RPMI8226 (cell line): ENCODE data around the gene ITPRIP.

Source experiments
- DNase-seq: peaks from one replicate; pipeline ENCODE4 v3.0.0-alpha.2; 2015

The ITPRIP gene

DNA sequence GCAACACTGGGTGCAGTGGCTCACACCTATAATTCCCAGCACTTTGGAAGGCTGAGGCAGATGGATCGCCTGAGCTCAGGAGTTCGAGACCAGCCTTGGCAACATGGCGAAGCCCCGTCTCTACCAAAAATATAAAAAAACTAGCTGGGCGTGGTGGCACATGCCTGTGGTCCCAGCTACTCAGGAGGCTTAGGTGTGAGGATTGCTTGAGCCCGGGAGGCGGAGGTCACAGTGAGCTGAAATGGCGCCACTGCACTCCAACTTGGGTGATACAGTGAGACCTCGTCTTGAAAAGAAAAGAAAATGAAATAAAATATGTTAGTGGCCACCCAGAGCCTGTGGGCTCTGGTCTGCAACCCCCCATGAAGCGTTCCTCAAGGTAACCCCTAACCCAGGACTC is 13.3 kb downstream of the ITPRIP start:
- no peak for DNase-seq

DNA sequence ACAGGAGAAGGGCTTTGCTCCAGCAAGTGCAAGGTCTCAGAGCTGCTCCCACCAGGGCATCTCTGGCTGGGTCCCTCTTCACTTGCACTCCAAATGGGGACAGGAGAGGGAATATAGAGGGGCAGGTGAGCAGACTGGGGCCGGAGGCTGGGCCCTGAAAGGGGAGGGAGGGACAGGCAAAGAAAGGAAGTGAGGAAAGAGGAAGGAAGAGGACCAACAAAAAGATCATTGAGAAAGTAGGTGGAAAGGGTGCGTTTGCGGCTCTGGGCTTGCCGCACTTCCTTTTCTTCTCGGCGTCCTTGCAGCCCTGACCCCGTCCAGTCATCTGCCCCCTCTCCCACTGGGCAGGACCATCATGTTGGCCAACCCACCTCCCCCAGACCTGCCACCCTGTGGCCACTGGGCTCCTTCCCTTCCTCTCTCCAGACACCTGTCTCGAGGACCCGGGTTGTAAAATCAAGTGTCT is 14.0 kb downstream of the ITPRIP start:
- DNase-seq, result no peak

DNA sequence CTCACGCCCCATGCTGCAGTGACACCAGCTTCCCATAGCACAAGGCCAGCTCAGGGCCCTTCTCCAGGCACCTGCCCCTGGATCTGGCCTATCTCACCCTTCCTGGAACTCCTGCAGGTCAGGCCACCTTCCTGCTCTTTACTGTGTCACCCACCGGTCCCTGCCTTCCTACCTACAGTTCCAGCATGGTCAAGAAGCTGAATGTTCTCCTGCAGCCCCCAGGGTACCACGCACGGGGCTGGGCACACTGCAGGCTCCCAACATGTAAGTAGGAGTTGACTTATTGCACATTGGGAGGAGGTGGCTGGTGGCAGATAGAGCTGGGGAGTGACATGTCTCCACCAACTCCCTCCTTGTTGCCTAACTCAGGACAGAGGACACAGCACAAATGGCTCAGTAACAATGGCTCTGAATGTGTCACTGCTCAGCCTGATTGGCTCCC is 14.5 kb downstream of the ITPRIP start:
- DNase-seq, result no peak

DNA sequence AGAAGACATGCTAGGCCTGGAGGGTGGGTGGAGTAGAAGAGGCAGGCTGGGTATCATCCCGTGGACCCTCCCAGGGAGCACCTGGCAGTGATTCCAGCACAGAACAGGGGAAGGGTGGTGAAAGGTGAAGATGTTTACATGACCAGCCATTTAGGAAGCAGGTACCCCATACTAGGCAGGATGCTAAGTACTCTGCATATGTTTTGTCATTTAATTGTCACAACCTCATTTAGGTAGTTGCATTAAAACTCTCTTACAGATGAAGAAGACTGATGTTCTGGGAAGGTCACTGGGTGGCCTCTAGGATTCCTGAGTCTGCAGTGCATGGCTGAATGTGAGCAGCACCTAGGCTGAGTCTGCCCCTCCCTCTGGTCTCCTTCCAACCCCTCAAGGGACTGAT is 15.2 kb downstream of the ITPRIP start:
- no peak for DNase-seq

DNA sequence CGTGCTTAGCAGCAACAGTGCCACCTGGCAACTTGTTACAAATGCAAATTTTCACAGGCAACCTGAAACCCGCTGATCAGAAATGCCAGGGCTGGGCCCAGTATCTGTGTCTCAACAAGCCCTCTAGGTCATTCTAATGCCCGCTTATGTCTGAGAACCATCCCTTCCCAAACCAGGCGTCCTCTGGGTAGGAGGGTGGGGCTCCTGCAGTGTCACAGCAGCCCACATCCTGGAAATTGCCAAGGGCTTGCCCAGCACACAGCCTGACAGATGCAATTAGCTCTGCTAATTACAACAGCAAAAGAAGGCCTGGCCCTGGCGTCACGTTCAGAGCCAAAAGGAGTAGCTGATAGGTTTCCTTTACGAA is 15.9 kb downstream of the ITPRIP start:
- DNase-seq, result no peak

DNA sequence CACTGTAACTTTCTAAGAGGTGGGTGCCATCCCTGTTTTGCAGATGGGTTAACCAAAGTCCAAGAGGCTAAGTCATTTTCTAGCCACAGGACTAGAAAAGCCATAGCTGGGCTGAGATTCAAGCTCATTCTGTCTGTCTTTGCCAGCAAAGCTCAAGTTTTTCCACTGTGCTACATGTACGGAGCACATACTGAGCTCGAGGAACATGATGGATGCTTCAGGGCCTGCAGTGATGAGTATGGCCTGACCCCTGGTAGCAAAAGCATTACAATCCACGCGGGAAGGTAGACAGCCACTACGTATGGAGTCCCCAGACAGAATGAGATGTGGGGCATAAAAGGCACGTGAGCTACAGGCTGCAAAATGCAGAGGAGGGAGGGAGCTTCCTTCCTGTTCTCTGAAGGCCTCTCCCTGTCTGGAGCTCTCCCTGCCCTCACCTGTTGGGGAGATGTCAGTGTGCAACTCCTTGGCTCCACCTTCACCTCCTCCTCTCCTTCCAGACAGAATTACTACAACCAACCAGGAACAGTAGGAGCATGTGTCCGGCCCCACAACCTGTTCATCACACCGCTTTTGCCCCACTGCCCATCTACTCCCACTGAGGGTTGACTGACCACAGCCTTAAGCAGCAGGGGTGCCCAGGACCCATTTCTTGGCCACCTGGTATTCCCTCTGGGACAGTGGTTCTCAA is 16.4 kb downstream of the ITPRIP start:
- no peak for DNase-seq

DNA sequence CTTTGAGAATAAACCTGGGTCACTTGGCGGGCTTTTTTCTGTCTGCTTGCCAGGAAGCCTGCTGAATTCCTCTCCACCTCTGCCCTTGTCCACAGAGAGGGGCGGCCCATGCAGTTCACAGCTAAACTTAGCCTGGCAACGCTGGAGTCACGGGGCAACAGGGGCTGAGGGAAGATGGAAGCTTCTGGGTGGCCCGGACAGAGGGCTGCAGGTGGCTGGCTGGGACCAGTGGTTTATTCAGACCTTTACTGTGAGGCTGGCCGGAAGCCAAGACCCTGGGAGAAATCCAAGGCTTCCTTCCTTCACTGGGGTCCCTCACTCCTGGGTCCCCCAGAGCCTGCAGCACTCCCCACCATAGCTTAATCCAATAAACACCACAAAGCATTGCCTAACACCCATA is 17.0 kb downstream of the ITPRIP start:
- no peak for DNase-seq

DNA sequence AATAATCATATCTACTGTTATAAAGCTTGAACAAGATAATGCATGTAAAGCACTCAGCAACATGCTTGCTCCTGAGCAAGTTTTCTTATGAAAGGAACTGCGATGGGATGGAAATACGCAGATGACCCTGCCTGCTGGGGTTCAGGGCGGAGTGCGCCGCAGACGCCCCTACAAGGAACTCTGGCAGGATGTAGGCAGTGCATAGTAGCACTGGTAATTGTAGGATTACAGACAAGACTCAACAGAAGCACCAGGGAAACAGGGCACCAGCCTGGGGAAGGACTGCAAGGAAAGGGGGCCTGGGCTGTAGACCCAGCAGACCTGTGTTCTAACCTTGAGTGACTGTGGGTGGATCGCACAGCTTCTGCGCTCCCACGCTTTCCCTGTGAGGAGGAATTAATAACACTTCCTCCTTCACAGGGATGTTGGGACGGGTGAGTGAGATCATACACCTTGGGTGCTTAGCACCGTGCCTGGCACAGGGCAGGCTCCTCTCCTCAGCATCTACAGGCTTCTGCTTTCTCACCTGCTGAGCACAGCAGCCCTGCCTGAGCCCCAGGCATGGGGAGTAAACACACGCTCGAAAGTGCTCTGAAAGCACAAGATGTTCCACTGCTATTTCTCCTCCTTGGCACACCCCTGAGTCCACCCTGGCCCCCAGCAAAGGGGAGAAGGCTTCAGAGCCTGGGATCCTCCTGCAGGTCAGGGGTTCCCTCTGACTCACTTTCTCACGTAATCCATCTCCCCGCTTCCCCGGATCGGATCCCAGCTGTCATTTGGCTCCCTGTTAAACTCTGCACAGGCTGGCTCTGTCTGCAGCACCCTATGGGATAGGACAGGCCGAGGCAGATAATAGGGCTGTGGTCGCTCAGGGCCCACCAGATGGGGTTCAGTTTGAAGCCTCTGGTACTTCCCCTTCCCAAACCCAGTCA is 19.2 kb downstream of the ITPRIP start:
- no peak for DNase-seq

DNA sequence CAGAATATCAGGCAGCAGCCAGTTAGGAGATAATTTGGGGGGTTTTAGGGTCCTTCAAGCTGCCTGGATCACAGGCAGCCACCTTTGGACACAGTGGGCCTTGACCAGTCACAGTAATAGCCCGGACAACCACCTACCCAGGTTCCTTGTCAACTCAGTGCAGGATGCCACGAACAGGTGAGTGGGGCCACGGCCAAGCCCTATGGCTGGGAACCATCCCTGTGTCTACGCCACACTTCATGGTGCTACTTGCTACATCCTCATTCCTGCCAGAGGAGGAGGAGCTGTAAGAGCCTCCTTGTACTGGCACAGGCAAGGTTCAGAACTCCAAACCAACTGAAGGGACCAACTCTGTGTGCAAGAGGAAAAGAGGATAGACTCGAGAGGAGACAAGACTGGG is 19.9 kb downstream of the ITPRIP start:
- DNase-seq, result no peak

DNA sequence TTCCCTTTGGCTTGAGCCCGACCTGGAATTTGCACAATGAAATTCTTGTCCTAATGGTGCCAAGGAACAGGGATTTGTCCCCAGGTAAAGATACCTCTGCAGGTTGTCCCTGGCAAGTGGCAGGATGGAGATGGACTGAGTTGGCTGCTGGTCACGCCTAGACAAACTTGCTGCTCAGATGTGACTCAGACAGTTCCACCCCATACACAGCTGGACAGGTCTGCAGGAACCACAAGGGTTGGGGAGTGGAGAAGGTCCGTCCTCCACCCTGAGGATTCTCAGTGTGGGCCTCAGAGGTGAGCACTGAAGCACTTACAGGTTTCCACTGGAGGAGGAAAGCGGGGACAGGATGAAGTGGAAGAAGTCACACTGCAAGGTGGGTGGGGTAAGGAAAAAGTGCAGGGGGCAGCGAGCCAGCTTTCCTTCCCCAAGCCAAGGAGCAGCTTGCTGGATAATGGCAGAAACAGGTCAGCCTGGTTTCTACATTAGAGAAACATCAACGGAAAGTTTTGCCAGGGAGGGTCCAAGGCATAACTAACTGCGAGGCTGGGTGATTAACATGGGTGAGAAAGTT is 20.5 kb downstream of the ITPRIP start:
- DNase-seq, result no peak

DNA sequence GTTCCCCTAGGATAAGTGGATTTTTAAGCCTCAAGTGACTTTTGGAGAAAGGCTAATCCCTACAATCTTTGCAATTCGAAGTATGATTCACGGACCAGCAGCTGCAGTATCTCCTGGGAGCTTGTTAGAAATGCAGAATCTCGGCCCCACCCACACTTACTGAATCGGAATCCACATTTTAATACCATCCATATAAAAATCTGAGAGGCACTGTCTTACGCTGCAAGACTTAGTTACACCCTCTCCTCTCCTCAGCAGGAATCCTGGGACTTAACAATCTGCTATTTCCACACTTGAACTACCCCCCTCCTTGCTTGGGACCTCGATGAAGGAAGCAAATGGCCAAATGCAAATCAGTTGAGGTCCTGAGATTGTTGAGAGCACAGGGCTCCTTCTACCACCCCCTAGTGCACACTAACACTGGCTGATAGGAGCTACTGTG is 21.0 kb downstream of the ITPRIP start:
- DNase-seq, result no peak

DNA sequence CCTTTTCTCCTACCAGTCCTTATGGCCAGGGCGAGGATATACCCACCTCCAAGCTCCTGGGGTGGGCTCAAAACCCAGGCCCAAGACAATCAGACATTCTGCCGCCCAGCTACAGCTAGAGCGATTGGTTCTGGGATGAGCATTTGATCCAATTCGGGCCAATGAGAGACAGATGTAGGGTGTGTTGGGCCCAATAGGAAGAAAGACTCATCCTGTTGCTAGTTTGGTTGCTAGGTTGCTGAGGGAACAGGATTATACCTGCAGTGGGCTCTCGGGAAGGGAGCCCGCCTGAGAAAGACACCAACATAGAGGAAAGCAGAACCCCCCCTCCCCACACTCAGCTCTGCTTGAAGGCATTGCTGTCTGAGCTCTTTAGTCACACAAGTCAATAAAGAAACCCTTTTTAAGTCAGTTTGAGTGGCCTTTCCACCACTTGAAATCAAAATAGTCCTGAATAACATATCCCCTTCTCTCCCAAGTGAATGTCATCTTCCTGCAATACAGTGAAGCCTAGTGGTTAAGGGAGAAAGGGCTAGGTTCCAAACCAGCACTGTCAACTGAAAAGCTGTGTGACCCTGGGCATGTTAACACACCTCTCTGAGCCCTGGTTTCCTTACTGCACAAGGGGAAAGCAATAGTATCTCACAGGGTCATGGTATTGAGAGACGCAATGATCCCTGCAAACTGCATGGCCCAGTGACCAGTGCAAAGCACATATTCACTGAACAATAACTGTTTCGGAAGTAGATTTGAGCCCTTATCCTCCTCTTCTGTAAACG is 21.8 kb downstream of the ITPRIP start:
- no peak for DNase-seq

DNA sequence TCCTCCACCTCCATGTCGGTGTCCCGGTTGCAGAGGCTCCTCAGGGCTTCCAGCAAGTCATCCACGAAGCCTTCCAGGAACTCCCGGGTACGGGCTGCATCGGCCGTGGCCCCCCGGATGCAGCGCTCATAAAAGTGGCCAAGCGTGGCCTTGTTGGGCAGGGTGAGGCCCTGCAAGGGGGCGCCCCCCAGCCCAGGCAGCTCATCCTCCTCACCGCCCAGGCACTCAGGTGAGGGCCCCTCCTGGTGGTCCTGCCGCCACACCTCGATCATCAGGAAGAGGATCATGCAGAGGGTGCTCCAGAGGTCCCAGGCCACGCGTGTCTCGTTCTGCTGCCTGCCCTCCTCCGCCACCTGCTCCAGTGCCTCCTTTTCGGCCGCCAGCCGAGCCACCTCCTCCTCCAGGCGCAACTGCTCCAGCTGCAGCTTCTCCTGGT is 22.8 kb downstream of the ITPRIP start:
- DNase-seq, result no peak

DNA sequence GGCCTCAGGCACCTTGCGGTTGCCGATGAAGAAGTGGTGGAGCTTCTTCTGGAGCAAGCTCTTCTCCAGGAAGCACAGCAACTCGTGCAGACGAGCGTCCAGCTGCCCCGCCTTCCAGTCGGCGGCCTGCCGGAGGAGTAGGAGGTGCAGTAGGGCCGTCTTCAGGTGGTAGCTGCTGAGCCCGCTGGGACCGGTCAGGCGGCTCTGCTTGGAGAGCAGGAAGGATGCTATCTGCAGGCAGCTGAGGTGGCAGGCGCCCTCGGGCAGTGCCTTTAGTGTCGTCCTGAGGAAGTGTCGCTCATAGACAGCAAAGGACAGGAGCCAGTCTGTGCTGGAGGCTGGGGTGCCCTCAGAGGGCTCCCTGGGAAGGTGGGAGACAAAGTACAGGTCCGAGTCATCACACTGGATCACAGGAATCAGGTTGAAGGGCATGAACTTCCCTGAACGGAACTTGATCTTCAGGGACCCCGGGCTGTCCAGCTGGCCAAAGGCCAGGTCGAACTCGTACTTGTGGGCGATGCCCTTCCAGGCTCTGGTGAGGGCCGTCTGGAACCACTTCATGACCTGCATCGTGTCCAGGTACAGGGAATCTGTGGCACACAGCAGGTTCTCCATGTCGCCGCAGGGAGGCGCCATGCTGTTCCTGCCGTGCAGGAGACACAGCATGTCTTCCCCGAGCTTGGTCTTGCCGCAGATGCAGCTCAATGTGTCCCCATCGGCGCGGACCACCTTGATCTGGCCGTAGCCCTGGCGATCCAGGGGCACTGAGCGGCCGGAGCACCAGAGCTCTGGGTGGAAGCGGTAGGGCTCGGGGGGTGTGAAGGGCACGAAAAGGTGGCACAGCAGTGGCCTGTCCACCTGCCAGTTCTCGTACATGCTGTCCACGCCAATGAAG is 23.4 kb downstream of the ITPRIP start:
- DNase-seq, result no peak

DNA sequence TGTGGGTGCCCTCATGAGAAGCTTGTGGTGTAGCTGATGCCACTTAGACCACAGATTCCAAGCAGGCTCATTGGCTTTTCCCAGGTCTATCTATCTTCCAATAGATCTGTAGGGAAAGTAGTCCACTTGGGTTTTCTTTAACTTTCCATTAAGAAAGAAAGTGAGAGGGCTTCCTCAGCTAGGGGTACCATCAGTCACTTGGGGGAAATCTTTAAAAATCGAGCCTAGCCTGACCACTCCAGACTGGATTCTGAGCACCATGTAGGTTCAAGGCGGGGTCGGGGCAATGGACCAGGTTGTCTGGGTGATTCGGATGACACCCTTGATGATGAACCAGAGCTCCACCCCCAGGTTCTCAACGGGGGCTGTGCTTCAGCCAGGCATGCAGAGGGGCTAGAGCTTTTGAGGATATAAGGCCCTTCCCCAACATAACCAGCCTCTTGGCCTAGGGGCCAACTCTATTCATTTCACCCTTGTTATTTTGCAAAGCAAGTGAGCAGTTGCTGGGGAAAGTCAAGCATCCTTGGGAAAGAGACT is 27.0 kb downstream of the ITPRIP start:
- no peak for DNase-seq

DNA sequence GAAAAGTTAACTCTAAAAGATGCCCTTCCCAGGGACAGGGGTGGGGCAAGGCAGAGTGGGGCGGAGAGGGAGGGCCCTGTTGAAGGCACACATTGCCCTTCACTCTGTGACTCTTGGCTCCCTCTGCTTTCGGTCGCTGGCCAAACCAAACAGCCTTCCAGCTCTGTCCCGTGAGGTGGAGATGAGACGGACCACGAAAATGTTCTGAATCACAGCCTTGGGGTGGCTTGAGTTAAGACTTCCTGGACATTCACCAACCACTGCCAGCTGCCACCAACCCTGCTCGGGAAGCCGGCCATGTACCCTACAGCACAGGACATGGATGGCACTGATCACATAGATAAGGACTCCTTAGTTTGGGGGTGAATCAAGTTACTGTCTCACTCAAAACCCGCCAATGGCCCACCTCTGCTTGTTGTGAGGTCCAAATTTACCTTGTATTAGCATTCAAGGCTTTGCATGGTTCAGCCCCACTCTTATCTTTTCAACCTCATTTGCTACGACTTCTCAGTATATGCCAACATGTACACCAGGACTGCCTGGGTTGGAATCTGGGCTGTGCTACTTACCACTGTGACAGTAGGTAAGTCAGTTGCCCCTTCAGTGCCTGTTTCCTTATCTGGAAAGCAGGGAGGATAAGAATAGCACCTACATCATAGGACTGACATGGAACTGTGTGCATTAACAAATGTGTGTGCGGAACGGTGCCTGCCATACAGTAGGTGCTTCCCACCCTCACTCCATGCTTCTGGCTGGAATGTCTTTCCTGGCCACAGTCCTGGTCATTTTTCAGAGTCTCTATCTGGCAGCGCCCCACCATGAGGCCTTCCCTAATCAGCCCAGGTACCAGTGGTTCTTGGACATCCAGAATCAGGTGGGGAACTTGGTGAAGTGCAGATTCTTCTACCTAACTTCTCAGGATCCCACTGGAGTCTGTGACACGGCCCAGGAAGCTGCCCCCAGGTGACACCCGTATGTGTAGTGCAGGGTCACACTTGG is 28.0 kb downstream of the ITPRIP start:
- DNase-seq, result no peak

DNA sequence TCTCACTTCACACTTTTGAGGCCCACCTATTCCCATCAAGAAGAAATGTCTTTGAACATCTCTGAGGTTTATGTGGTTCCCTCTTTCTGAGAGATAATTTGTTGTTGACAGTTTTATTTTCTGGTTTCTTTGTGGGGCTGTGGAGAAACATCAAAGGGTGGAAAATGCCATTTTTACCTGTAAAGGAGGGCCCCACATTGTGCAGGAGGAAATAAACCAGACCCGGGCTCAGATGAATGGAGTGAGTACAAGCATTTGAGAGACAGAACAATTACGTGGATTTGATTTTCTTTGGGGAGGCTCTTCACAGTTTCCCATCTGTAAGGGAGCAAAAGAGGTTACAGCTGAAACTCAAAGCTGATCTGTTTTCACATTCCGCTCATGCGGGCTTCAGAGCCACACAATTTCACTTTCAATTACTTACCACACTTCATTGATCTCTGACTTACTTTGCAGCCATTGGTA is 29.8 kb downstream of the ITPRIP start:
- DNase-seq, result no peak

DNA sequence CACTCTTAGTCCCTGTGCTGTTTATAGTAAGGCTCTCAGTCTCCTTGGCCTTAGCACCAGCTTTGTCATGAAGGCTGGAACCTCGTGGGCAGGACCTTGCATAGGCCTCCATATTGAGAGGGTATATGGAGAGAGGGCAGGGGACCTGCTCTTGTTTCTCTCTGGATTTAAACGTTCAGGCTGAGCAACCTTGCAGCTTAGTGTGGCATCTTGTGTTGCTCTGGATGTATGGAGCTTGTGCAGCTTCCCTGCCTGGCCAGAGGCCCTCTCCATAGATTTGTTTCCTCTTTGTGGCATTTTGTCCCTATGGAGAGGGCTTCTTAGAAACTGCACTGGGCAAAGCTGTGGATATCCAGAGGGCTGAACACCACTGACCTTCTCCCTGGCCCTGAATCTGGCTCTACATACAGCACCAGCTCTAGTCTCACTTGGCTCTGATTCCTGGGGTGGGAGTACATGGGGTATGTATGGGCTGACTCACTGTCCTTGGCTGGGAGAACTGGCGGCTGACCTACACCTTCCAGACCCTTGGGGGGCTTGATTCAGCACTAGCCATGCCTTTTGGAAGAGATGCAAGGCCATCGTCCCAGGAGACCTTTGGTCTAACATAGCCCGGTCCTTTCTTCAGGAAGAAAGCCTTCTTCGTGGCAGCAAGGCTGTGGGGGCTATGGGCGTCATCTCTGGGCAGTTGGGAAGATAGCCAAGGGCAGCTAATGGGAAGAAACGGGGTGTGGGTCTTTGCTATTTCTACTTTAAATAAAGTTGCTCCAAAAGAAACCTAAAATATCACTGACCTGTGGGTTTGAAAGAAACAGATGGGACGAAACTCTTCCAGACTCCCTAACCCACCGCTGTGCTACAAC is 30.5 kb downstream of the ITPRIP start:
- no peak for DNase-seq

DNA sequence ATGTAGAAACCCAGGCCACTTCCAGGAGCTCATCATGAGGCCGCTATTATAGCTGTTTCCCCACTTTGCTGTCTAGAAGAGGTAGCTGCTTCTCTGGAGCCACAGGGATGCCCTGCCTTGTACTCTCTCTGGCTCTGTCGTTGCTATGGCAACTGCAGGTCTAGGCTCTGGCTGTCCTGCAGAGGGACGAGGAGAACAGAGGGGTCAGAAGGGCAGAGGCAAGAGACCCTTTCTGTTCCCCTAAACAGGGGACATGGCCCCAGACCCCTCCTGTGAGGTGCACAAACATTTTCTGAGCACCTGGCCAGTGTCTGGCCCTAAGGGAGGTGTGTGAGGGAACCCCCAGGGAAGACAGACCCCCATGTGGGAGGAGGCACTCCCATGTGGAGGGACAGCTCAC is 31.4 kb downstream of the ITPRIP start:
- no peak for DNase-seq
